Motor neuron (in vitro differentiated cells): ENCODE results near the gene SYK. TPM values are rescaled to one million over a fixed set of nuclear protein-coding genes. Genes with fewer than 3 reads are reported as not detected.

Source experiments
- ATAC-seq, 8 experiments: fragments of 200-7000 bp; cut with Tn5 transposase; replicated peaks in 6 of 8; 2 replicates each; pipeline ENCODE4 v1.8.0; 2021; ENCODE audit warnings: mild to moderate bottlenecking in 8 of 8, moderate library complexity in 8 of 8
- H3K27ac ChIP-seq, 2 donors: fragments of 250-450 bp; sonication (Bioruptor Pico); 2 replicates each; pipeline ENCODE4 v1.9.0; 2021; ENCODE audit warnings: antibody characterized with exemption in 2 of 2, mild to moderate bottlenecking in 2 of 2, moderate library complexity in 1 of 2
- H3K4me1 ChIP-seq, 2 donors: fragments of 250-450 bp; sonication (Bioruptor Pico); replicated peaks in 1 of 2; 2 replicates each; pipeline ENCODE4 v1.6.1; 2021; ENCODE audit warnings: antibody characterized with exemption in 2 of 2, mild to moderate bottlenecking in 2 of 2, moderate library complexity in 1 of 2
- H3K4me3 ChIP-seq, 5 donors: fragments of 250-450 bp; sonication (Bioruptor Pico); 2 replicates each; pipeline ENCODE4 v1.9.0; 2021; ENCODE audit warnings: antibody characterized with exemption in 5 of 5, mild to moderate bottlenecking in 5 of 5, moderate library complexity in 4 of 5
- WGBS, 10 experiments: fragments of 450-650 bp; shearing (Covaris generic); methylation state at CpG; one replicate each; pipeline ENCODE4 v1.0.0; 2022; 5-methylcytosine and 5-hydroxymethylcytosine counted together
- in situ Hi-C, 9 experiments: fragments of 400-800 bp; cut with MboI; loops; one replicate each; pipeline ENCODE4 v1.15.0; 2021; ENCODE audit warnings: low sequenced_read_pairs in 9 of 9, low pct_unique_long_range_greater_than_20kb in 2 of 9; ENCODE audit not compliant: unreplicated experiment in 9 of 9
- total RNA-seq, 8 experiments: library from RNA; unstranded; fragments of 300-600 nt; gene quantifications; 2 replicates each; pipeline versions ENCODE4 v1.2.3 to v1.2.4, GENCODE V29; 2022

SYK gene
- total RNA-seq, 8 experiments from 2014 or later, result 0.05 to 0.43 (median 0.16) TPM; not detected in 2

DNA sequence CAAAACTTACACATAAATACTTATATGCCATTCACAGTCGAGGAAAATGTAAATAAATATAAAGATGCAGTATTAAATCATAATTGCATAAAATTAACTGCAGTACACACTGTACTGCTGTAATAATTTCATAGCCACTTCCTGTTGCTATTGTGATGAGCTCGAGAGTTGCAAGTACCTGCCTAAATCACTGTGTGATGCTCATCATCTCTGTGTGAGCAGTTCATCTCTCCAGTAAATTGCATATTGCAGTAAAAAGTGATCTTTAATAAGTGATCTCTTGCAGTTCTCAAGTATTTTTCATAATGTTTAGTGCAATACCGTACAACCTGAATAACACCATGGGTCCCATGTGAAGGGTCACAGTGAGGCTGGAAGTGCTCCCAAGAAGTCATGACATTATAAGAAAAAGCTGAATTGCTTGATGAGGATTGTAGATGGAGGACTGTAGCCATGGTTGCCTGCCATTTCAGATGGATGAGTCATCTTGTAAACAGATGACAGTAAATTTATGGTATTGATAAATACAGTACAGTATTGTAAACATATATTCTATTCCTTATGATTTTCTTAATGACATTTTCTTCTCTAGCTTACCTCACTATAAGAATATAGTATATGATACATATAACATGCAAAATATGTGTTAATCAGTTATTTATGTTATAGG, 34.9 kb downstream of the SYK start:
- Histone ChIP-seq H3K4me1 (peaks cover 0 to 2% of the 10 kb centered on the region in 2 donors), H3K4me3 (no peak overlapping the region), H3K27ac (no peak overlapping the region)
- in situ Hi-C loops, result no loop called here
- WGBS, 10 experiments, result 5 to 100% (median 81%) methylated on average over 1 to 3 of the region's 3 CpGs
- no peak for ATAC-seq

DNA sequence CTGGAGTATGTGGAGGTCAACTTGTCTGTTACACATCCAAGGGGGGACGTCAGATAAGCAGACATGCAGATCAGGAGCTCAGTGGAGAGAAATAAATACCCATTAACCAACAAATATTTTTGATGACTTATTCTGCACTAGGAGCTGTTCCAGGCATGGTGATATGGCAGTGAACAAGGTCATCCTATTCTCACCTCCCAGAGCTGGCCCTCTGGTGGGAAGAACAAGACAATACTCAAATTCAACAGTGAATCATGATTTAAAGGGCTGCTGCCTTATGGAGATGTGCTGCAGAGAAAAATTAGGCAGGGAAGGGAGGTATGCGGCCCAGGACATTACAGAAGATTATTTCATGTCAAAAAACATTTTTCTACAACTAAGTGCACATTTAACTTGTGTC, 36.5 kb downstream of the SYK start:
- in situ Hi-C loops, result no loop called here

DNA sequence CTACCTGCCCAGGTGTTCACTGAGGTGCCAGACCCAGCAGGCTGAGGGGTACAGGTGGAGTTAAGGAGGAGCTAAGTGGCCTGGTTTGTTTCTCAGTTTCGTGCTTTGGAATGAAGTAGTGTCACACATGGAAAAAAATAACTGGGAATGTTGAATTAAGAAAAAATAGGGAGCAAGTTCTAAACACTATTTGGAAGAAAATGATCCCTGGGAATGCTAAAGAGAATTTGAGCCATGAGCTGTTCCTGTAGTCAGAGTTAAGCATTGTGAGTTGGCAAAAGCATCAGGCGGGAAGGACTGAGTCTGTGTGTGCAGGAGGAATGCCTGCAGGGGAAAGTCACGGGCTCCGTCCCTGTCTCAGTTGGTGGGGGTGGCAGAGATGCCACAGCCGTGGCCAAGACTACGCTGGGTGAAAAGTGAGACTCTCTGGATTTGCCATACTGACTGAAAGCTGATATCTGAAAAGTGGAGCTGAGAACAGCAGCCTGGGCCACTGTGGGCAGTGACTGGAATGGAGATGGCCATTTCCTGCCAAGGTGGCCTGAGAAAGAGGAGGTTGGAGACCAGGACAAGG, 37.0 kb downstream of the SYK start:
- 6 to 95% (median 80%) methylated on average over 1 to 6 of the region's 6 CpGs; no CpG with 5 or more reads in 1 of the 10 experiments for WGBS, 10 experiments
- Histone ChIP-seq H3K27ac (no peak overlapping the region), H3K4me3 (no peak overlapping the region), H3K4me1 (no peaks in the 10 kb centered on the region)
- ATAC-seq, result peak in 1 of 8 experiments; percentile 63
- in situ Hi-C loops, result no loop called here

More for the DNA sequence above, 36.5 kb downstream of the SYK start:
- Histone ChIP-seq H3K4me3 (no peak overlapping the region), H3K4me1 (no peaks in the 10 kb centered on the region), H3K27ac (no peak overlapping the region)
- 10 to 100% (median 59%) methylated on average over 1 to 2 of the region's 2 CpGs; no CpG with 5 or more reads in 4 of the 10 experiments for WGBS, 10 experiments
- peak in 2 of 8 experiments; percentile 33 to 45 for ATAC-seq

- no peak for ATAC-seq
- 20 to 100% (median 89%) methylated on average over 1 to 6 of the region's 7 CpGs; no CpG with 5 or more reads in 1 of the 10 experiments for WGBS, 10 experiments
- in situ Hi-C loops, result no loop called here
Observed at GRCh38 chr9:90839183-90839728, 37.6 kb downstream of the SYK start.

GRCh38 chr9:90840696-90841095, 39.1 kb downstream of the SYK start:
- no peak for ATAC-seq
- Histone ChIP-seq H3K4me1 (no peaks in the 10 kb centered on the region), H3K27ac (no peak overlapping the region), H3K4me3 (no peak overlapping the region)
- in situ Hi-C loops, result no loop called here
- 20 to 92% (median 75%) methylated on average over 2 to 5 of the region's 5 CpGs; no CpG with 5 or more reads in 4 of the 10 experiments for WGBS, 10 experiments

More at GRCh38 chr9:90839183-90839728, 37.6 kb downstream of the SYK start:
- H3K27ac ChIP-seq, result no peak overlapping the region
- no peaks in the 10 kb centered on the region for H3K4me1 ChIP-seq
- no peak overlapping the region for H3K4me3 ChIP-seq

DNA sequence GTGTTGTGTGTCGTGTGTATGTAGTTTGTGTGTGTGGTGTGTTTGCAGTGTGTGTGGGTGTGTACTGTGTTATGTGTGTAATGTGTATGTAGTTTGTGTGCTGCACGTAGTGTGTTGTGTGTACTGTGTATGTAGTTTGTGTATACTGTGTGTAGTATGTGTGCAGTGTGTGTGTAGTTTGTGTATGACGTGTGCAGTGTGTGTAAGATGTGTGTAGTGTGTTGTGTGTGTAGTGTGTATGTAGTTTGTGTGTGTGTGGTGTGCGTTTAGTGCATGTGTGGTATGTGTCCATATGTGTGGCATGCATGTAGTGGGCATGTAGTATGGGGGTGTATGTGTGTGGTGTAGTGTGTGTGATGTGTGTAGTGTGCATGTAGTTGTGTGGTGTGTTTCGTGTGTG, 39.6 kb downstream of the SYK start:
- WGBS, 10 experiments, result 49 to 100% (median 76%) methylated on average over 2 to 5 of the region's 5 CpGs; no CpG with 5 or more reads in 2 of the 10 experiments
- ATAC-seq, result no peak
- in situ Hi-C loops, result no loop called here
- no peak overlapping the region for H3K27ac ChIP-seq
- H3K4me1 ChIP-seq, result no peaks in the 10 kb centered on the region
- no peak overlapping the region for H3K4me3 ChIP-seq

- ATAC-seq, result no peak
- Histone ChIP-seq H3K4me1 (no peaks in the 10 kb centered on the region), H3K4me3 (no peak overlapping the region), H3K27ac (no peak overlapping the region)
- 0 to 100% (median 86%) methylated on average over 1 of the region's 1 CpG; no CpG with 5 or more reads in 6 of the 10 experiments for WGBS, 10 experiments
- in situ Hi-C loops, result no loop called here
Observed at GRCh38 chr9:90841615-90842014, 40.0 kb downstream of the SYK start.

DNA sequence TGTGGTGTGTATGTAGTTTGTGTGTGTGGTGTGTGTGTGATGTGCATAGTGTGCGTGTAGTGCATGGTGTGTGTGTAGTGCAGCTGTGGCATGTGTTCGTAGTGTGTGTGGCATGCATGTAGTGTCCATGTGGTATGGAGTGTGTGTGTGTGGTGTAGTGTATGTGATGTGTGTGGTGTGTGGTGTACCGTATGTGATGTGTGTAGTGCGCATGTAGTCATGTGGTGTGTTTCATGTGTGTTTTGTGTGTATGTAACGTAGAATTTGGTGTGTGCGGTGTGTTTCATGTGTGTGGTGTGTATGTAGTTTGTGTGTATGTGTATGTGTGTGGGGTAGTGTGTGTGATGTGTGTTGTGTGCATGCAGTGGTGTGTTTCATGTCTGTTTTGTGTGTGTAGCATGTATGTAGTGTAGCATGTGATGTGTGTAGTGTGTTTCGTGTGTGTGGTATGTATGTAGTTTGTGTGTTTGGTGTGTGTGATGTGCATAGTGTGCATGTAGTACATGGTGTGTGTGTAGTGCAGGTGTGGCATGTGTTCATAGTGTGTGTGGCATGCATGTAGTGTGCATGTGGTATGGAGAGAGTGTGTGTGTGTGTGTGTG, 40.7 kb downstream of the SYK start:
- Histone ChIP-seq H3K4me1 (no peaks in the 10 kb centered on the region), H3K27ac (no peak overlapping the region), H3K4me3 (no peak overlapping the region)
- no peak for ATAC-seq
- WGBS, 10 experiments, result 69 to 100% (median 89%) methylated on average over 1 to 7 of the region's 7 CpGs; no CpG with 5 or more reads in 4 of the 10 experiments
- in situ Hi-C loops, result no loop called here

GRCh38 chr9:90842996-90843395, 41.4 kb downstream of the SYK start:
- Histone ChIP-seq H3K4me3 (no peak overlapping the region), H3K4me1 (no peaks in the 10 kb centered on the region), H3K27ac (no peak overlapping the region)
- in situ Hi-C loops, result no loop called here
- ATAC-seq, result no peak
- 33 to 97% methylated on average over 1 to 5 of the region's 14 CpGs; no CpG with 5 or more reads in 8 of the 10 experiments for WGBS, 10 experiments

GRCh38 chr9:90843525-90843924, 41.9 kb downstream of the SYK start:
- no peak for ATAC-seq
- WGBS, 10 experiments, result 10 to 100% (median 73%) methylated on average over 1 to 2 of the region's 6 CpGs; no CpG with 5 or more reads in 4 of the 10 experiments
- in situ Hi-C loops, result no loop called here

GRCh38 chr9:90844326-90844725, 42.7 kb downstream of the SYK start:
- Histone ChIP-seq H3K4me1 (no peaks in the 10 kb centered on the region), H3K4me3 (no peak overlapping the region), H3K27ac (no peak overlapping the region)
- in situ Hi-C loops, result no loop called here
- ATAC-seq, result no peak

More at GRCh38 chr9:90843525-90843924, 41.9 kb downstream of the SYK start:
- Histone ChIP-seq H3K4me3 (no peak overlapping the region), H3K4me1 (no peaks in the 10 kb centered on the region), H3K27ac (no peak overlapping the region)

- H3K27ac ChIP-seq, result no peak overlapping the region
- no peaks in the 10 kb centered on the region for H3K4me1 ChIP-seq
- WGBS, 10 experiments, result 0 to 91% (median 73%) methylated on average over 1 to 5 of the region's 6 CpGs; no CpG with 5 or more reads in 2 of the 10 experiments
- in situ Hi-C loops, result no loop called here
- H3K4me3 ChIP-seq, result no peak overlapping the region
- no peak for ATAC-seq
Observed at GRCh38 chr9:90846770-90847419, 45.3 kb downstream of the SYK start.

- 0 to 100% (median 48%) methylated on average over 1 to 3 of the region's 5 CpGs; no CpG with 5 or more reads in 3 of the 10 experiments for WGBS, 10 experiments
- H3K4me1 ChIP-seq, result no peaks in the 10 kb centered on the region
- peak in 1 of 8 experiments; percentile 50 for ATAC-seq
- no peak overlapping the region for H3K27ac ChIP-seq
- in situ Hi-C loops, result no loop called here
- no peak overlapping the region for H3K4me3 ChIP-seq
Observed at GRCh38 chr9:90847971-90848370, 46.4 kb downstream of the SYK start.
